ENCODE results near the gene TCTN1. TPM values are rescaled to one million over a fixed set of nuclear protein-coding genes. Genes with fewer than 3 reads are reported as not detected.

TCTN1 gene
- total and polyA plus RNA-seq, 9 of the 15 experiments (the other 6 are each of a cell fraction or from before 2014, with no cell fraction given) = 0.32 to 12.5 (median 4.0) TPM

GRCh38 chr12:110613771-110614684 lies at the start of gene TCTN1 (continued):
- TF ChIP-seq TFE3 (CRISPR knock-in tag; IDR thresholded peaks at IDR 0.05) = no peak
- TF ChIP-seq ETS1 (conservative IDR thresholded peaks at IDR 0.05; ENCODE audit: control insufficient read depth, low read depth, low read length) = peak; percentile 54; the same call in 1 of the 2 replicates
- no peak for TF ChIP-seq MEF2D (tag; conservative IDR thresholded peaks at IDR 0.05; ENCODE audit: low read depth)
- peak; percentile 67; the same call in 1 of the 2 replicates for TF ChIP-seq TFAP4 (CRISPR knock-in tag; IDR thresholded peaks at IDR 0.05; ENCODE audit: borderline replicate concordance)
- no peak for TF ChIP-seq RBM39 (optimal IDR thresholded peaks at IDR 0.05; ENCODE audit: low read depth, low read length)
- peak; percentile 60; the same call in 1 of the 2 replicates for TF ChIP-seq THAP12 (CRISPR knock-in tag; IDR thresholded peaks at IDR 0.05)
- TF ChIP-seq GTF2E2 (tag; IDR thresholded peaks at IDR 0.05) = no peak
- no peak for TF ChIP-seq CBX1 (IDR thresholded peaks at IDR 0.05; ENCODE audit: low read depth)
- no peak for TF ChIP-seq MCM7 (IDR thresholded peaks at IDR 0.05)
- TF ChIP-seq STAT6 (CRISPR knock-in tag; IDR thresholded peaks at IDR 0.05) = 0 out of 2 replicates have a peak, but pooled peaks have one; percentile 20
- TF ChIP-seq CTCFL (IDR thresholded peaks at IDR 0.05; ENCODE audit: borderline replicate concordance, insufficient read depth, low read depth, low read length, poor library complexity, severe bottlenecking) = peak; percentile 12
- peak; percentile 87 for TF ChIP-seq ZNF143 (CRISPR knock-in tag; IDR thresholded peaks at IDR 0.05)
- TF ChIP-seq ERF (CRISPR knock-in tag; IDR thresholded peaks at IDR 0.05) = peak; percentile 50; the same call in 1 of the 2 replicates
- TF ChIP-seq ZNF668 (CRISPR knock-in tag; IDR thresholded peaks at IDR 0.05) = no peak
